Tongue (tissue), 2 donors: Measurements from ENCODE around the gene CAND2. TPM values are rescaled to one million over a fixed set of nuclear protein-coding genes. Genes with fewer than 3 reads are reported as not detected.
A peak's percentile ranks its signal among the peaks of the same experiment; 100 is the strongest.
"Not testable (repeated sequence)": the region's sequence is repeated elsewhere in the genome, so short reads cannot be mapped to it uniquely, and the experiment has no call there.

Source experiments
- DNase-seq: peaks from one replicate; pipeline ENCODE4 v3.0.0-alpha.2; 2015
- total RNA-seq: library from RNA; depleted of rRNA; stranded (reverse); fragments of >200 nt; gene quantifications from one replicate; pipeline ENCODE4 v1.2.3, GENCODE V29; 2014

CAND2 gene
- total RNA-seq, 1 donor from 2014 or later = 58.5 TPM

- no peak for DNase-seq
These were observed 25.2 kb upstream of the CAND2 start for GRCh38 chr3:12771236-12771635.

- DNase-seq = no peak
These were observed 24.0 kb upstream of the CAND2 start for GRCh38 chr3:12772462-12772861.

DNA sequence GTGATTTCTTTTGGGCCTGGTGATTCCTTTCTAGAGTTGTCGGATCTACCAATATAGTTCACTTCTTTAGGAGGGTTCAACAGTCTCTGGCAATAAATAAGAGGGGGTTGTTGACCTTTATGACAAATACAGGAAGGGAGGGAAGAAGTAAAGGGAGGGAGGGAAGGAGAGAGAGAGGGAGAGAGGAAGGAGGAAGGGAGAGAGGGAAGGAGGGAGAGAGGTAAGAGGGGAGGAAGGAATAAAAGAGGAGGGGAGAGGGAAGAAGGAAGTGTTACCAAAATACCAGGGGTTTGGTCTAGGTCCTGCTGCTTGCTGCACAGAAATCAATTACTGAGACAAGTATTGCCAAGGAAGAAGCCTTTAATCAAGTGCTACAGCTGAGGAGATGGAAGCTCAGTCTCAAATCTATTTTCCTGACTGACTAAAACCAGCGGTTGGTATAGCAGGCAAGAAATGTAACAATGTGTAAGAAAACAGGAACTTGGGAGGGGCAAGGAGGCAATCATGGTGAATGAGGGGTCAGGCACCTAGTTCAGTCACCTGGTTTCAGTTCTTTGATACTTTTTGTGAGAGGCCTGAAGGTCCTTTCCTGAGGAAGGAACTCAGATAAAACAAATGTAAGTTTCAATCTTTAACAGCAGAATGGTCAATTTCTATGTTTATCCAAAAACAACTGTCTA lies 23.3 kb upstream of the CAND2 start:
- no peak for DNase-seq

GRCh38 chr3:12773710-12774086 lies 22.8 kb upstream of the CAND2 start:
- peak; percentile 53 for DNase-seq

DNA sequence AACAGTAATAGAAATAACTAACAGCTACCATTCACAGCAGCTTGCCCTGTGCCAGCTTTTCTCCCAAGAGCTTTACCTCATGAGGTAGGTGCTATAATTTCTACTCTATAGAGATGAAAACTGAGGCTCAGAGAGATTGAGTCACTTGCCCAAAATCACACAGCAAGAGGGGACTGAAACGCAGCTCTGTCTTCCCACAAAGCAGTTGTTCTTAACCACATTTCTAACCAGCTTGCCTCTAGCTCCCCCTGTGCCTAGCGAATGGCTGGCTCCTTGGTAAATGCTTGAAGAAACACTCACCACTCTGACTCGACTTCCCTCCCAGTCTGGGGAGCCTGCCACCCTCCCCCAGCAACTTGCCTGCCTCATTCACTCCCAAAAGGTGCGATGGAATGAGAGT lies 21.9 kb upstream of the CAND2 start:
- DNase-seq = no peak

- no peak for DNase-seq
These were observed 21.3 kb upstream of the CAND2 start for GRCh38 chr3:12775226-12775625.

- not testable (repeated sequence) for DNase-seq
These were observed 20.5 kb upstream of the CAND2 start for GRCh38 chr3:12775970-12776369.

GRCh38 chr3:12777171-12777570 lies 19.3 kb upstream of the CAND2 start:
- no peak for DNase-seq

DNA sequence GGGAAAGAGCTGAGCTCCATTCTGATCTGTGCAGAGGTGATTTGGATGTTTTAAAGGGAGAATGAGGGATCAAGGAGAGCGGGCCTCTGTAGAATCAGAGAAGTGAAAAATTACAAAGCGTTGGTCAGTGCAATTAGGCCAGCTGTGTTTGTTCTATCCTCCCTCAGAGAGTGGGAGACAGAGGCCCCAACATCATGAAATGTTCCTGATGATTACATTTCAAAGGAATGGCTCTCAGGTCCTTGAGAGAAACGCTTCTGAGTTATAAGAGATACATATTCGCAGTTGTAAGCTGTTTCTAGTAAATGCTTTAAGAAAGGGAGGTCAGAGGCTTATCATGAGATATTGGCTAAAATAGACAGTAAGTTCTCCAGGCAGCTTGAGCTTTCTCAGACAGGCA lies 15.7 kb upstream of the CAND2 start:
- no peak for DNase-seq

GRCh38 chr3:12782172-12782815 lies 14.2 kb upstream of the CAND2 start:
- DNase-seq = peak; percentile 30

- DNase-seq = no peak
These were observed 11.4 kb upstream of the CAND2 start for GRCh38 chr3:12785096-12785495.

DNA sequence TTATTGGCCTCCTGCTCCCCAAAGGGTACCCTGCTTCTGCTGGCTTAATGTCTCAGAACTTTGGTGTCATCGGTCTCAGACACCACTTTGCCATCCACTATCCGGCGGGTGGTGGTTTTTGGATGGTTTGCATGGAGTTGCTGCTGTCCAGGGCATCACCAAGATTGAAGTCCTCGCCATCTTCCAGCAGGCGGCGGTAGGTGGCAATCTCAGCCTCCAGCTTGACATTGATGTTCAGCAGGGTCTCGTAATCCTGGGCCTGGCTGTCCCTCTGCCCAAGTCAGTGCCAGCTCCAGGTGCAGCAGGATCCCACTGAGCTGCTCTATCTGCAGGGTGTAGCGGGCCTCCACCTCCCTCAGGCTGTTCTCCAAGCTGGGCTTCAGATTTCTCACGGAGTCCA lies 9.1 kb upstream of the CAND2 start:
- DNase-seq = peak; percentile 77

GRCh38 chr3:12787967-12788690 lies 8.4 kb upstream of the CAND2 start:
- not testable (repeated sequence) for DNase-seq

GRCh38 chr3:12791430-12791829 lies 5.0 kb upstream of the CAND2 start:
- DNase-seq = no peak

GRCh38 chr3:12793701-12794100 lies 2.8 kb upstream of the CAND2 start:
- no peak for DNase-seq

DNA sequence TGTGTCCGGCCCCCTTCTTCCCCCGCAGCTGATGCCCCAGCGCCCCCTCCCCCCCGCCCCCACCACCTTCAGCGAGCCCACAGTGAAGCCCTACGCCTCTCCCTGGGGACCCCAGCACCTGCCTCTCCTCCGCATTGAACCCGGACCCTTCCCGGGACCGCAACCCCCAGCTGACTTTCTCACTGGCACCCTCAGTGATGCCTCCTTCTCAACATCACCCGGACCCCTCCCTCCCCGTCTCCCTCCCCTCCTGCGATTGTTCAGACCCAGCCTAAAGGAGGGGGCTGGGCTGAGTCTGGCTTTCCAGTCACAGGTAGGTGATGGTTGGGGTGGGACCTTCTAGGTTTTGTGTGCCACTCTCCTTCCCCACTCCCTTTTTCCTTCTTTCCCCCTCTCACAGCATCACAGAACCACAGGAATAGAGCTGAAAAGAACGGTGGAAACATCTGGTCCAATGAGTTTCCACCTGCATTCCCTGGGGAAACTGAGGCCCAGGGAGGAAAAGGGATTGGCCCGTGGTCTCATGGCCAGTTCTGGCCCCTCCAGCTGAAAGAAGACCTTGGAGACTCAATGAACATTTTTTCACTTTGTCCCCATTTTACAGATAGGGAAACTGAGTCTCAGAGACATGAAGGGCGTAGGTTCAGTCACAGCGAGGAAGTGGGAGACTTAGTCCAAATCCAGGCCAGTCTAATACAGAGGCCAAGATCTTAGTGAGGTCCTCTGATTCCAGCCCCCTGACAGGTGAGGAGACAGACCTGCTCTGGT lies 828 bp downstream of the CAND2 start:
- peak; percentile 24 for DNase-seq

DNA sequence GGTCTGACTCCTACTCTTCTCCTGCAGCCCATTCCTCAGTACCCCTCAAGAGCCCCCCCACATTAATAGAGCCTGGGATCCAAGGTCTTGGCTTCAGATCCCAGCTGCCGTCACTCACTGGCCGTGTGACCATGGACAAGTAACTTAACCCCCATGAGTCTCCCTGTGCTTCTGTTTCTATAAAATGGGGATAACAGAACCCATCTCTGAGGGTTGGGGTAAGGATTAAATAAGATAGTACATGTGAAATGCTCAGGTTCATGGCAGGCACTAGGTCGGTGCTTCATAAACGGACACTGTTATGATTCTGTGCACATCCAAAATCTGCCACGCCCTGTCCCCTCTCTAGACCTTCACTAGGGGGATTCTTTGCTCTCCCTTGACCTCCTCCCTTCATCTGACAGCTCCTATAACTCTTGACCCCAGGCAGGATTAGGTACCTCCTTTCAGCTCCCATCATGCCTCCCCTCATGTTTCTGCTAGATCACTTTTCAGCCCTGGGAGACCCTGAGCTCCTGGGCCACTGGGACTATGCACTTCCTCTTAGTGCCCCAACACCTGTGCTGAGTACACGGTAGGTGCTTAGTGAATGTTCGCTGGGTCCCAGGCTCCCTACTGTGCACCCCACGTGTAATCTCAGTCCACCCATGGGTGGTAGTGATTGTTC lies 1.5 kb downstream of the CAND2 start:
- no peak for DNase-seq

DNA sequence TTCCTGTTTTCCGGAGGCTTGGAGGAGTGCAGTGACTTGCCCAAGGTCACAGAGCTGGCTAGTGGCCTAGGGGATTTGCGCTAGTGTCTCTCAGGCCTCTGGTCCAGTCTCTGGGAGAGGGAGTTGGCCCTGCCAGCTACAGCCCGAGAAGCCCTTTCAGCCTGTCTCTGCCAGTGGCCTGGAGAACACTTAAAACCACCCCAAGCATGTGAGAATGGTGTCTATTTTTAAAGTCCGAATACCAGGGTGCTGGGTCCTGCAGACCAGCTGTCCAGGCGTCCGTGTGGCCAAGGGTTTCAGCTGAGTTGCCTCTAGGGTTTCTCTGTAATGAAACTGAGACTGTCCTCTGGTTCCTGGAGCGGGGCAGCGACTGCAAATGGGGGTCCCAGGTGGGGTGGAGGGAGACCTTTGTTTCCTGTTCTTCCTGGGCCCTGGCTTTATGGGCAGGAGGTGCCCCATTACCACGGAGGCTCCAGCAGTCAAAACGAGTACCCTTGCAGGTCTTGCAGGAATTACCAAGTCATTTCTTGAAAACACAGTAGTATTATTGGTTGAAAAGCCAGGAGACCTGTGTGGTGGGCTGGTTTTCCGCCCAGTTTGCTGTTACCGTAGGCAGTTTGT lies 2.2 kb downstream of the CAND2 start:
- DNase-seq = peak; percentile 76

GRCh38 chr3:12799525-12800440 lies 3.3 kb downstream of the CAND2 start:
- DNase-seq = no peak

GRCh38 chr3:12803371-12803770 lies 6.9 kb downstream of the CAND2 start:
- no peak for DNase-seq

- DNase-seq = no peak
These were observed 10.6 kb downstream of the CAND2 start for GRCh38 chr3:12807066-12807465.
